Activated CD4-positive, alpha-beta T cell treated with anti-CD3 and anti-CD28 coated beads, Interleukin-2, amount 50 U/mL, for 1 hour (primary cell): ENCODE results near the gene PRCD.

ENCODE experiments used
- DNase-seq: peaks from one replicate; pipeline ENCODE4 v3.0.0-alpha.2; 2020

The PRCD gene

GRCh38 chr17:76575570-76575969 is 35.7 kb downstream of the PRCD start:
- DNase-seq, result no peak

DNA sequence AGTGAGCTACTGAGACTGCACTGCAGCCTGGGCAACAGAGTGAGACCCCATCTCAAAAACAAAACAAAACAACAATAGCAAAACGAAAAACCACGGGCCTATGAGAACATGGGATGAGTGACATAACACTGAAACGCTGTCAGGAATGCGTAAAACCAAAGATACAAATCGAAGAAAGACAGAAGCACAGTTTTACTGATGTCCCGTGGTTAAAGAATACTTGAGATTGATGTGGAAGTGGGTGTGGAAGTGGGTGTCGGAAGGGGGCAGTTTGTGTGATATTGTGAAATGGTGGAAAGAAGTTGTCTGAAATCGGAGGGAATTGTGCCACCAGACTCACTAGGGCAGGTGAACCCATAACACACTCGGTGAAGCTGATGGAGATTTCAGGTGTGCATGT is 36.3 kb downstream of the PRCD start:
- DNase-seq, result no peak

DNA sequence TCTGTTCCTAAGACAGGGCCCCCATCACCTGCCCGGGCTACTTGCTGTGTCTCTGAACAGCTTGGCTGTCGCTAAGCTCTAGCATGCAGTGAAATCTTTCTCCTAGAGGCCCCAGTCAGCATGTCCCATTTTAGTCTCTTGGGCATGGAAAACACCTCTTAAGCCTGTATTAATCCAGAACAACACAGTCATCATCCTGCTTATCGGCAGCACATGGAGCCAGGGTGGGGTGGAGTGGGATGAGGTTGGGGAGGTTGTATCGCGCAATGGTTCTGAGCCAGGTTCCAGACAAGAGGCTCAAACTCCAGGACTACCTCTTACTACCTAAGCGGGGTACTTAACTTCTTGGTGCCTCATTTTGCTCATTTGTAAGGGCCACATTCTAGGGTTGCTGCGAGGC is 38.0 kb downstream of the PRCD start:
- no peak for DNase-seq

GRCh38 chr17:76578376-76578775 is 38.5 kb downstream of the PRCD start:
- DNase-seq, result no peak

DNA sequence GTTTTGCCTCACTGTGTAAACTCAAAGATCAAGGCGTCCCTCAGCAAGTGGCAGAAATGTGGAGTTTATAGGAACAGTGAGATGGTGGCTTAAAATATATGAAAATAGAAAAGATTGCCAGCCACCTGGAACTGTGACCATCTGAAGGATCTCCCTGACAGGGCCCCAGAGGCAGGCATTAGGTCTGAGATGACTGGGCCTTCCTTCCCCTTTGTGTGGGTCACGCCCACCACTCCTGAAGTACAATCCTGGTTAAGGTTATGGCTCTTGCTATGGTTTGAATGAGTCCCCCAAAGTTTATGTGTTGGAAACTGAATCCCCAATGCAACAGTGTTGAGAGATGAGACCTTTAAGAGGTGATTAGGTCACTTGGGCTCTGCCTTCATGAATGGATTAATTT is 39.4 kb downstream of the PRCD start:
- no peak for DNase-seq

GRCh38 chr17:76581515-76581914 is 41.7 kb downstream of the PRCD start:
- no peak for DNase-seq

DNA sequence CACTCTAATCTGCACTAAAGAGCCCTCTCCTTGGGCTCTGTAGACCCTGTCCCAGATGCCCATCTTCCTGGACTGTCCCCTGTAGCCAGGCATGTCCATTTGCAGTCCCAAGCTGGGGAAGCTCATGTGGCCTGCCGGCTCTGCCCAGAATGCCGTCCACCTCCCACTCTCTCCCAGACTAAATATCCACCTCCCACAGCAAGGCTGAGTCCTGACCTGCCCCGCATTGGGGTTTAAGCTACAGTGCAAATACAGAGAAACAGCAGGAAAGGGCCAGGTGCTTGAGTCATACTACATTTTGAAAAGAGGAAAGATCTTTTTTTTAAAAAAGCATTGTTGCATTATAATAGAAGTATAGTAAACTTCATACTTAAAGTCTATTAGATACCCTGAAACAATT is 42.8 kb downstream of the PRCD start:
- DNase-seq, result no peak

DNA sequence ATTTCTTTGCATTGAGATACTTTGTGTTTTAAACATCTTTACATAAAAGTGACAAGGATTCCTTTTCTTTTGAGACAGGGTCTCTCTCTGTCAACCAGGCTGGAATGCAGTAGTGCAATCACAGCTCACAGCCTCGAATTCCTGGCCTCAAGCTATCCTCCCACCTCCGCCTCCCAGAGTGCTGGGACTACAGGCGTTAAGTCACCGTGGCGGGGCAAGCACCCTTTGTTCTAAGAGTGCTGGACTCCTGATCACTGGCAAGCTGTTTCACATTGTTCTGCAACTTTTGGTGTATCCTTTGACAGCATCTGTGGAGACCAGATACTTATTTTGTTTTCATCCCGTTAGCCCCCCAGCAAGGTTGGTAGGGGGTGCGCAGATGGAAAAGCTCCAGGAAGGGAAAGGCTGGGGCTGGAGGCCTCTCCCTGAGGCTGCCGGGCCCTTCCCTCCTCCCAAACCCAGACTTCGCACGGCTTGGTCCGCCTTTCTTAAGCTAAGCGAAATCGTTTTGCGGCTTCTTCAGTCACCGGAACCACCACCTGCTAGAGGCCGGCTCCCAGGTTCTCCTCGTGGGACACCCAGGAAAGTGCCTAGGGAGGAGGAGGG is 44.7 kb downstream of the PRCD start:
- DNase-seq, result no peak

- DNase-seq, result no peak
Observed at GRCh38 chr17:76585033-76585648, 45.3 kb downstream of the PRCD start.

GRCh38 chr17:76585649-76586593 is 46.1 kb downstream of the PRCD start, which contains the start of gene ST6GALNAC2:
TSS of gene ST6GALNAC2 (minus strand) at chr17:76585860. CDS start at chr17:76585808, 52 bp downstream.
- peak; percentile 37 for DNase-seq

GRCh38 chr17:76586741-76587487 is 47.1 kb downstream of the PRCD start:
- no peak for DNase-seq

DNA sequence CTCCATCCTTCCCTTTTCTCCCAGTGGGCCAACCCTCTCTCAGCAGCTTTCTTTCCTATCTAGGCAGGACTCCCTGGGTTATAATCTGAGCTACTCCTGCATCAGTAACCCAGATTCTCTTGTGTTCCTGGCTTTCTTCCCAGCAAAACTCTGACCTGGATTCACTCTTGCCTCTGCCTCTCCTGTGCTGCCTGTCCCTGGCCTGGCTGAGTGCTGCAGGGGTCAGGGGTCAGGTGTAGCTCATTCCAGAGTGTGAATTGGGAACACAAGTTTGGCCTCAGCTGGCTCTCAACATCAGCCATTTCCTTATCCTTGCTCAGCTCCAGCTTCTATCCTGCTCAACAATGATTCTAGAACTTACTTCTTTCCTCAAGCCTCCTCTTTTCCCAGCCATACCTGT is 48.3 kb downstream of the PRCD start:
- no peak for DNase-seq

GRCh38 chr17:76593384-76593826 is 53.6 kb downstream of the PRCD start:
- no peak for DNase-seq

DNA sequence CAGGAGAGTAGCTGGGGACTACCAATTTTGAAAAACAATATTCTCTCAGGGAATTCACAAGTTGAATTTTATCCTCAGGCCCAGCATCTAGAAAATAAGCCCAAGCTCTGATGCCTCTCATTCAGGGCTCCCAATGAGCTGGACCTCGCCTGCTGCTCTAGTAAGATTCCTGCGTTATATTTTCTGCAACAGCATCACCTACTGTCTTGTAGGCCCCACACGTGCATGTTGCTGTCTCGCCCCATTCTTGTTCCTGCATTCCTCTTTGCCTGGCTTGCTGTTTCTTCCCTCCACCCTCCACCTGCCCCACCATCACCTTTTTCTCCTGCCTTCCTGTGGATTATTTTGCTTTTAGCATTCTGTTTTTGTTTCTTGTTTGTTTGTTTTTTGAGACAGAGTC is 54.1 kb downstream of the PRCD start:
- DNase-seq, result no peak

DNA sequence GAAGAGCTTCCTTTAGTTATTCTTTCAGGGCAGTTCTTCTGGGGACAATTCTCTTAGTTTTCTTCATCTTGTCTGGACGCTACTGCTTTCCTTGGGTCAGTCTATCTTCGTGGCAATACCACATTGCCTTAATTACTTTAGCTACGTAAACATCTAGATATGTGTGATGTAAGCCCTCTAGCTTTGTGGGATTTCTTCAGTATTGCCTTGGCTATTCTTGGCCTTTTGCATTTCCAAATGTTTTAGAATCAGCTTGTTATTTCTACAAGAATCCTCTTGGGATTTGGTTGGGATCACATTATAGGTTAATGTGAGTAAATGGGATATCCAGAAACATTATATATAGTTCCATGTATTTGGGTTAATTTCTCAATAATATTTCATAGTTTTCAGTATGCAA is 54.8 kb downstream of the PRCD start:
- DNase-seq, result no peak
